ENCODE data around the gene SIGLEC7.

Gene SIGLEC7

DNA sequence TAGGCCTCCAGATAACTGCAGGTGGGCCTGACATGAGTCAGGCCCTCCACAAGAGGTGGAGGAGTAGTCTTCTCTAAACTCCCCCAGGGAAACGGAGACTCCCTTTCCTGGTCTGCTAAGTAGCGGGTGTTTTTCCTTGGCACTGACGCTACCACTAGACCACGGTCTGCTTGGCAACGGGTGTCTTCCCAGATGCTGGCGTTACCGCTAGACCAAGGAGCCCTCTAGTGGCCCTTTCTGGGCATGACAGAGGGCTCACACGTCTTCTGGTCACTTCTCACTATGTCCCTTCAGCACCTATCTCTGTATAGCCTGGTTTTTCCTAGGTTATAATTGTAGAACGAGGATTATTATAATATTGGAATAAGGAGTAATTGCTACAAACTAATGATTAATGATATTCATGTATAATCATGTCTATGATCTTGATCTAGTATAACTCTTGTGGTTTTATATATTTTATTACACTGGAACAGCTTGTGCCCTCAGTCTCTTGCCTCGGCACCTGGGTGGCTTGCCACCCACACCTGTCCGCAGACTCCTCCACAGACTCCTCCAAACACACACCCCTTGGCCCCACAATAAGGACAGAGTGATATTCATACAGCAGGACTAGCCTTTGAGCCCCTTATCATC, 27.3 kb downstream of the SIGLEC7 start:
- peak; percentile 69 for DNase-seq (ENCODE audit: low spot score)

DNA sequence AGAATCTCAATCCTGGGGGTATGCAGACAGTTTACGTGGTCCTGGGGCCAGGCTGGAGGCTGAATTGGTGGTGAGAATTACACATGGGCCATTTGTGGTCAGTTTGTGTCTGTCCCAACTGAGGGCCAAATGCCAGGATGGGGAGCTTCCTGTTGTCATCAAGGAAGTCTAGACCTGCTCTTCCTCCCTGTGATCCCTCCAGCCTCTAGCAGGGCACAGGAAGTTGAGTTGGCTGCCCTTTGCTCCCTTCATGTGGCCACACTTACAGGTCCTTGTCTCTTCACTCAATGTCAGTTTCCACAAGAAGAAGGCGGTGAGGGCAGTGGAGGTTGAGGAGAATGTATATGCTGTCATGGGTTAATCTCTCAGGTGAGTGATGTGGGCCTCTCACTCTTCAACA, 30.1 kb downstream of the SIGLEC7 start:
- no peak for DNase-seq (ENCODE audit: low spot score)

DNA sequence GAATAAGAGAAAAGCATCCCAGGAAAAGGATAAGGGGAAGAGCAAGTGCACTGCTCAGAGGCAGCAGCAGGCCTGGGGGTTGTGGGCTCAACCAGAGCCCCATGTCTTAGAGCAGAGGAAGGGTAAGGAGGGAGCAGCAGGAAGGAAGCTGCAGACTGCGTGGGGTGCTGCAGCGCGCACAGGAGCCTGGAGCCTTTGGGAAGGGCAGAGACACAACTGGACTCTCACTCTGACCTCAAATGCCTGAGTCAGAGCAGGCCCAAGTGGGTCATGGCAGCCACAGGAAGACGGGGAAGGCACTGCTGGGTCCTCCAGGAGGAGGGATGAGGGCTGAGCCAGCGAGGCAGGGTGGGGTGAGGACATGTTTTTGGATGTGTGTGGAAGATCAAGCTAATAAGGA, 31.6 kb downstream of the SIGLEC7 start:
- DNase-seq (ENCODE audit: low spot score) = no peak

DNA sequence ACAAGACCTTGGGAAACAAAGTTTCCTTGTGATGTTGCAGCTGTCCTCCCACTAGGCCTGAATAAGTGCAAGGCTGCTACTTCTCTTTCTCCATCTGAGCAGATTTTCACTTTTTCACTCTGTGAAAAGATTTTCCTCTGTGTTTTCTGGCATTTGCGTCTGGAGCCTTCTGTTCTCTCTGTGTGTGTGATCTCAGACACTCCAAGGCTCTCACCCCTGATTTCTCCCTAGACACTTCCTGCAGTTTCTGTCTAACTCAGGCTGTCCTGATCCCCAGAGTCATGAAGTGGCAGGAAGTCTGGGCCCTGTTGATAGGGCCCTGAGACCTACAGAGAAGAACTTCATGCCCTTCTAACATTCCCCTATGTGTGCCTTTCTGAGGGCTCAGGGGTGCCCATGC, 37.2 kb downstream of the SIGLEC7 start:
- DNase-seq (ENCODE audit: low spot score) = no peak

DNA sequence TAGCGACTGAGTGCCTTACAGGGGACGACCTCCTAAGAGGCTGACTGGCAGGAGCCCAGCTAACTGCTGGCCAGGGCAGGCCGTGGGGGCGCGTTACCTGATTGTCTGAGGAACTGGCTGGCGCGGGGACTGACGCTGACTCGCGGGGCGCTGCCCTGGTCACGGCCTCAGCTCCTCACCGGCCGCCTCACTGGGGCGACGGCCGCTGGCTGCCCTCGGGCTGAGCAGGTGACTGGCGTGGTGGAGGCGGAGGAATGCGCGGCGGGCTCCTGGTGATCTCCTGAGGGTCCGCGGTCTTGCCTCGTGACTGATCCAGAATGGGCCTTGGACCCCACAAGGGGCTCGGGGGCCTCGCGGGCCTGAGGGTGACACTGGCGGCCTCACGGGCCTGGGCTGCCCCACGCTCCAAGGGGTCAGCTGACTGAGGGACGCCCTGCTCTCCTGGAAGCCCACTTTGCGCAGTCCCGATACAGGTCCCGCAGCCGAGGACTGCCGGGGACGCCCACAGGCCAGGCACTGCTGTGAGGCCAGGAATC, 39.3 kb downstream of the SIGLEC7 start:
- DNase-seq (ENCODE audit: low spot score) = no peak

DNA sequence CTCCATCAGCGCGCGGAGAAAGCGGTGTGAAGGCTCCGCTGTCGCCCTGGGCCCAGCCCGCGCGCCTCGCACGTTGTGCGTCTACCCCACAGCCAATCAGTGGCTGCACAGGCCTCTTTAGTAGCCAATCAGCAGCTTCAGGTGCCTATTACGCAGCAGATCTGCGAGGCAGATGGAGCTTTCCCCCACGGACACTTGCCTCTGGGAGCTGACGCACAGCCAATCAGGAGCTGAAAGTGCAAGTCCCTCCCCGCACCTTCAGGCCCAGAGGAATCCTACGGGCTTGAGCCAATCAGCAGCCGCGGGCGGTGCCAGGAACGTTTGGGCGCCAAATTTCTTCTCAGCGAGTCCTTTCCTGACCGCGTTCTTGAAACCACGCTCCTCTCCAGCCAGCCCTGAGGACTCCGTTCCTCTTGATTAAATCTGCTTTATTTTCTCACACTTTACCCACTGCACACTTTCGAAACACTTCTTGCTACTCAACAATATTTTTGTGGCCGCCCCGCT, 39.9 kb downstream of the SIGLEC7 start:
- DNase-seq (ENCODE audit: low spot score) = no peak

DNA sequence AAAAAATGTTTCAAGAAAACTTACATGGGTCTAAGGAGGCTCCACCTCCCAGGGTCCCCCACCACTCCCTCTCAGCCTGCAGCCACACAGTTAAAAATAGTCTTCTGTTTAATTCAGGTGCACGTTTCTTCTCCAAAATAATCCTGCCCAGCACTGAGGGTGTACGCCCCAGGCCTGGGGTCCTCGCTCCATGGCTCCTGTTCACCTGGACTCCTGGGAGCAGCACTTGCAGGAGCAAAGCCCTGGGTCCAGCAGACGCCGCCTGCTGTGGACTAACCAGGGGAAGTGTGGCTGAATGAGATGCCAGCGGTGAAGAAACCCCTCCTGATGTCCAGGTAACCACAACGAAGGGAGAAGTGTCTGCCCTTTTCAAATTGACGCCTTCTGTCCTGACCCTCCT, 41.5 kb downstream of the SIGLEC7 start:
- DNase-seq (ENCODE audit: low spot score) = no peak

DNA sequence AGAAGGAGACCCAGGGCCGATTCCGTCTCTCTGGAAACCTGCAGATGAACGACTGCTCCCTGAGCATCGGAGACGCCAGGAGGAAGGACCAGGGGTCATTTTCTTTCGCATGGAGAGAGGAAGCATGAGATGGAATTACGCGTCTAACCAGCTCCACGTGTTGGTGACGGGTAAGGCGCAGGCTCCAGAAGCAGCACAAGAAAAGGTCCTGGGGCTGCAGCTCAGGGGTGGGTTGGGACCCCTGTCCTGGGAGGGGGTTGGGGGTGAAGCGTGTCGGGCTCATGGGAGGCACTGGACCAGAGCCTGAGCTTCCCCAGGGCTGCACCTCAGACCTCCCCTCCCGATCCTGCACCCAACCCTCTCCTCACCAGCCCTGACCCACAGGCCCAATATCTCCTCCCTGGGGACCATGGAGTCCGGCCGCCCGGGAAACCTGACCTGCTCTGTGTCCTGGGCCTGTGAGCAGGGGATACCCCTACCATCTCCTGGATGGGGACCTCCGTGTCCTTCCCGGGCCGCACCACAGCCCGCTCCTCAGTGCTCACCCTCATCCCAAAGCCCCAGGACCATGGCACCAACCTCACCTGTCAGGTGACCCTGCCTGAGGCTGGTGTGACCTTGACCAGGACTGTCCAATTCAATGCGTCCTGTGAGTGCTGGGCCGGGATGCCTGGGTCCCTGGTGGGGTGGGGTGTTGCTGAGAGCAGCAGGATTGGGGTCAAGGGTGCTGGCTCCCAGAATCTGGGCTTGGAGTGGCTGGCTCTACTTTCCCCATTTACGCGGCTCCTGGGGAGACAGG, 43.2 kb downstream of the SIGLEC7 start:
- DNase-seq (ENCODE audit: low spot score) = no peak

DNA sequence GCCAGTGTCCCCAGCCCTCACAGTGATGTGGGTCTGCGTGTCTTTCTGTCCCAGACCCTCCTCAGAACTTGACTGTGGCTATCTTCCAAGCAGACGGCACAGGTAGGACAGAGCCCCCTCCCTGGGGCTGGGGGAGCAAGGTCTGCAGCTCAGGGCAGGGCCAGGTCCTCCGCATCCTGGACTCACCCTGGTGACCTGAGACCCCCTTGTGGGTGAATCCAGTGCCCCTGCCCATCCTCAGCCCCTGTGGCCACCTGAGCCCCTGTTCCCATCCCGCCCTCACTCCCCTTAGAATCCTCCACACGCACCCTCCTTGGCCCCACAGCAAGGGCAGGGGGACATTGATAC, 43.7 kb downstream of the SIGLEC7 start:
- no peak for DNase-seq (ENCODE audit: low spot score)

DNA sequence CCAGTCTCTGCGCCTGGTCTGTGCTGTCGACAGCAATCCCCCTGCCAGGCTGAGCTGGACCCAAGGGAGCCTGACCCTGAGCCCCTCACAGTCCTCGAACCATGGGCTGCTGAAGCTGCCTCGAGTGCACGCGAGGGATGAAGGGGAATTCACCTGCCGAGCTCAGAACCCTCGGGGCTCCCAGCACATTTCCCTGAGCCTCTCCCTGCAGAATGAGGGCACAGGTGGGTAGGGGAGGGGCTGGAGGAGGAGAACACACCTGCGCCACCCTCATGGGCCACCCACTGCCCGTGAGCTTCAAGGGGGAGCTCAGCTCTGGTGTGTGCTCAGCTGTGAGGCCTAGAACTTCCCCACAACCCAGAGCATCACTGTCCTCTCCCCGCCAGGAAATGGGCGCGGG, 44.2 kb downstream of the SIGLEC7 start:
- DNase-seq (ENCODE audit: low spot score) = no peak

DNA sequence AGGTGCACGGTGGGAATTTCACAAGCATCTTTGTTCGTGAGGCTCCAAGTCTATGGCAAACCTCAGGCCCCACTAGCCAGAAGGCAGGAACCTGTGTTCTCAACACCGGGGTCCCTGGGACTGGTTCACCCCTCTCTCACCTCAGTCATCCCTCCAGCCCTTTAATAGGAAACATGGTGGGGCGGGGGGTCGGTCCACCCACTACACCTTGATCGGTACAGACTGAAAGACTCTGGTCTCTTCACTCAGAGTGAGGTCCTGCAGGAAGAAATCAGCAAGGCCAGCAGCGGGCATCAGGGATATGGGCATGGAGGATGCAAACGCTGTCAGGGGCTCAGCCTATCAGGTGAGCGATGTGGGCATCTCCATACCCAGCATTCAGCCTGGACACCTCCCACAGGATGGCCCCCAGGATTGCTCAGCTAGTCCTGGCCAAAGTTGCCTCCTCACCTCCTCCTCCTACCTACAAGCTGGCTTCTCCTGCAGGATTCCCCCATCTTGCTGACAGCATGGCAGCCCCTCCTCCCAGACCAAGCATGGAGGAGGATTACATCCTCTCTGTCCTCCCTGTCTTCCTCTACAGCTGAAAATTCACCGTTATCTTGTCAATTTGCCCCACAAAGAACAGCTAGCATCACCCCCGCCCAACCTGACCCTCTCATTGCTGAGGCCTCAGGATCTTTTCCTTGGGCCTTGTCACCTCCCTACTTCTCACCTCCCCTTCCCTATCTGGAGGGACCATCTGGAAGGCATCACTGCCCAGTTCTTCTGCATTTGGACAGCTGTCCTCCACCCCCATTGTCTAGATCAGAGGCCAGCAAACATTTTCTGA, 45.5 kb downstream of the SIGLEC7 start:
- no peak for DNase-seq (ENCODE audit: low spot score)

DNA sequence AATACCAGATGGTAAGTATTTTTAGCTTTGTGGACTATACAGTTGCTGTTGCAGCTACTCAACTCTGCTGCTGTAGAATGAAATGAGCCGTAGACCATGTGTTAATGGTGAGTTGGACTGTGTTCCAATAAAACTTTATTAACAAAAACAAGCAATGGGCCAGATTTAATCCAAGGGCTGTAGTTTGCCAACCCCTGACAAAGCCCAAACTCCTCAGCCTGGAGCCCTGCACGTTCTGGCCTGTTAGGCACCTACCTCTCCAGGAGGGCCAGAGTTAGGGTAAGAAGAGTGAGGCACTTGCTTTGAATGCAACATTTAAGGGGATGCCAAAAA, 46.1 kb downstream of the SIGLEC7 start:
- DNase-seq (ENCODE audit: low spot score) = no peak

DNA sequence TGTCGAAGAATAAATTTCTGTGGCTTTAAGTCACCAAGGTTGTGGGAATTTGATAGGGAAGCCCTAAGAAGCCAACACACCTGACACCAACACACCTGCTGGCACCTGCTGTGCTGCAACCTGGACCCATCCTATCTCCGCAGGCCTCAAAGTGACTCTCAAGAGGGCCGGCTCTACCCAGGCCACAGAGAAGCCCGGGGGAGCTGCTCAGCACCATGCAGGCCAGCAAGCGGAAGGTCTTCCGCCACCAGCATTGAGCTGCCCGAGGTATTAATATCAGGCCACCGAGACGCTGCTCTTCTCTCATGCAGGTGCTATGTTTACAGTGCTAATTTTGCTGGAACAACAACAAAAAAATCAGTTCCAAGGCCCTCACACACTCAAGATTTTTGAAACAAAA, 50.6 kb downstream of the SIGLEC7 start:
- no peak for DNase-seq (ENCODE audit: low spot score)

DNA sequence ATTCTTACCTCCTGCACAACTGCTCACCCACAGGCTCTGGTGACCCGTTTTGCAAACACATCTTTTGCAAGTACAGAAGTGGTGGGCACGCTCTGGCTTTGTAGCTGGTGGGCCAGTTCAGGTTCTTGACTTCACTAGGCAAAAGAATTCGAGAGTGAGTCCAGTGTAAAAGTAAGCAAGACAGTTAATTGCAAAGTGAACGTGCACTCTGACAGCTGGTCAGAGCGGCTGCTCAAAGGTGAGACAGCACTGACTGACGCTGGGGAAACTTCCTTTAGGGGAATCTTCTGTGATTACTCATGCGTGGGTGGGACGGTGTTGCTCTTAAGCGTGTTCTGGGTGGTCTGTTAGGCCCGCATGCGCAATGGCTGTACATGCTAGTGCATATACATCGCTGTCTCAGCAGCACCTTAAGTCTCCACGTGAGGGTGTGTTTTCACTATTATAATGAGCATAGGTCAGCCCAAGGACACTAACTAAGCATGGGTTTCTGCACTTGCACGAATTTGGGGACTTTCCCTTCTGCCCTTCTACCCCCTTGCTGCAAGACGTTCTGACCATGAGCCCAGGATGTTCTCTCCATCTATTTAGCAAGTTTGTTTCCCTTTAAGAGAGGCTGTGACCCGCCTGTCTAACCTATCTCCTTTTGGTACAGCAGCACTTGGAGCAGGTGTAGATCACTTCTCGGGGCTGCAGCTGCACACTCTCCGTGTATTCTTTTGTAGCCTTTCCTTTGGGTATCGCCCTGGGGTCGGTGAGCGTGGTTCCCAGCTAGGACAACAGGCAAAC, 52.6 kb downstream of the SIGLEC7 start:
- peak; percentile 20 for DNase-seq (ENCODE audit: low spot score)

DNA sequence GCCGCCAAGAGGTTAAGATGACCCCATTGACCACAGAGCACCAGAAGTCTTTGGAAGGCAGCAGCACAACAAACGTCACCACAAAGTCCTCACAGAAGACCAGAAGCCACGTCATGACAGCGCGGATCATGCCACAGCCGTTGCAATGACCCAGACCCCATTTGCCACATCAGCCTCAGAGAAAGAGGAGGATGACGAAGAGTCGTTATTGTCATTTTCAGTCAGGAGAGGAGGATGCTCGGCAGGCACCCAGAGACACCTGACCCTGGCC, 53.1 kb downstream of the SIGLEC7 start:
- no peak for DNase-seq (ENCODE audit: low spot score)

DNA sequence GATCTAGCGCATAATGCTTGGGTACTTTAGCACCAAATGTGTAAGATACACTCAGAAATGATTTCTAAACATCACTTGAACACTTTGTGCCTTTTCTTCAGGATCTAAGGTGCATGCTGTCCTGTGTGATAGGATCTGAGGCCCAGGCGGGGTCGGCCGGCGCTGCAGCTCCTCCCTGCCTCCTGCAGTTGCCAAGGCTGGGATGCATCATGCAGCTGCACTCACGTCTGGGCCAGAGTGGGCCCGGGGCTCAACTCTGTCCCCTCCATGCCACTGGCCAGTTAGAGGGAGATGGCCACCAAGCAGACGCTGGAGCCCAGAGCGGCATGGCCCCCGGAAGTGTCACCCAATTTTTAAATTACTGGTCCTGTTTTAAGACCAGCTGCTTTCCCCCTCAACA, 53.5 kb downstream of the SIGLEC7 start:
- no peak for DNase-seq (ENCODE audit: low spot score)

DNA sequence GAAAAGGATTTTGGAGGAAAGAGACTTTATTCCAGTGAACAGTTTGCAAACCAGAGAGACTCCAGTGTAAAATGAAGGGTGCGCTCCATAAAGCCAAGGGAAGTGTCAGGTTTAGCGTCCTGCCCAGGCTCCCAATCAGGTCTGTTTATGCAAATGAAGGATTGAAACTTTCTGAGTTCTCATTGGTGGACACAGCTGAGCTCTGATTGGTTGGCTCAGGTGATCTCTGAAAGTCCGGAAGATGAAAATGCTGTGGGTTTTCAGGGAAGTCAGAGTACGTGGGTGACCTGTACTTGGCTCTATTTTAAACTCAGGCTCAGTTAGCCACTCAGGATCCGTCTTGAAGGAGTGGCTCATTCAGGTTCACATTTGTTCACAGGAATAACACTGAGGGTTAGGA, 54.1 kb downstream of the SIGLEC7 start:
- no peak for DNase-seq (ENCODE audit: low spot score)

DNA sequence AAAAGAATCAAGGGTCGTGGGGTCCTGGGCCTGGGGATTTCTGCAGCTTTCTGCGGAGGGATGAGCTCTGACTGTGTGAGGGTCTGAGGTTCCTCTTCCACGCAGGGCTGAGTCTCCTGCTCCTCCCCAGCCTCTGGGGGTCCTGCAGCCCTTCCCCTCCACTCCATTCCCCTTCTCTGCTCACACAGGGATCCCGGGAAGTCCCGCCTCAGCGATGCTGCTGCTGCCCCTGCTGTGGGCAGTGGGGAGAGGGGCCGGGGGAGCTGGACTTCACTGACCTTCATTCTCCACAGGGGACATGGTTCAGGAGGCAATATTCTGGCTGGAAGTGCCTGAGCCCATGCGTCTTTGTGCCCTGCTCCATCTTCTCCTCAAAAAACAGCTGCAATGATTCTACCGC, 56.5 kb downstream of the SIGLEC7 start:
- no peak for DNase-seq (ENCODE audit: low spot score)

DNA sequence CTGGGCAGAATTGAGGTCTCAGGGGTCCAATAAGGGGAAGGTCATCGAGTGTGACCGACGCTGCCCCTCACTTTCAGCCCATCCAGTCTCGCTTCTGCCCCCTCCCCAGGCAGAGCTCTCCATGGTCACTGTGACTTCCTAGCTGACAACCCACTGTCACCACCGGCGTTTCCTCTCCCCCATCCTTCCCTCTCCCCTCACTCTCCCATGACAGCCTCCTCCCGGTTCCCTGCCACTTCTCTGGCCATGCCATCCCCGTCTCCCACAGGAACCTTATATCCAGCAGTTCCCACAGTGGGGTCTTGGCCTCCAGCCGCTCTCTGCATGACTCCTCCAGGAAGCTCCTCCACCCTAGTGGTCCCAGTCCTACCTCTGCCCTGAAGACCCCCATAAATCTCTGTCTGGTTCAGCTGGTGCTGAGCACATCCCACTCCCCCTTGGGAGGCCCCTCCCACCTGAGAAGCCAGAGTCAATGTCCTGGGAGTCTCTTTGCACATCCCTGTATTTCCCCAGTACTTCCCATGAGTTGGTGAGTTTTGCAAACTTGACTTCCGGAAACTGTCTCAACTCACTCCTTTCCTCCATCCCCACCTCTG, 58.1 kb downstream of the SIGLEC7 start:
- no peak for DNase-seq (ENCODE audit: low spot score)

DNA sequence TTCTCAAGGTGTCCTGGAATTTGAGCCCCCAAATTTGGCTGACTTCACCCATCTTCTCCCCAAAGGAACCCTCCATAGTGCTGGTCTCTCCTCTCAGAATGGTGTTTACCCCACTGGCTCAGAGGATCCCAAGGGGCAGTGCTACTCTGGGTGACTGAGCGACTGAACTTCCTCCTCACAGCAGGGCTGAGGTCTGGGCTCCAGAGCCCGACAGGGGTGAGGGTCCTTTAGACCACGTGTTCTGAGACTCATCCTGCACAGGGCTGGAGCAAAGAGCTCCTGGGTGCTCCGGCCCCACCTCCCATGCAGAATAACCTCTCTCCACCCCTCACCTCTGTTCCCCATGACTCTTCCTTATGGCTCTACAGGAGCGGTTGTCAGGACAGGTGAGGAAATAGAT, 59.6 kb downstream of the SIGLEC7 start:
- DNase-seq (ENCODE audit: low spot score) = no peak

Measured in NAMALWA (cell line).